ENCODE data around the gene FKBP2. TPM values are rescaled to one million over a fixed set of nuclear protein-coding genes. Genes with fewer than 3 reads are reported as not detected.

Gene FKBP2
- total and polyA plus RNA-seq, 4 donors: 65.2 to 397 (median 150) TPM

GRCh38 chr11:64203421-64204079 is 37.3 kb upstream of the FKBP2 start:
- H3K27me3 ChIP-seq (ENCODE audit: control insufficient read depth in 3 of 3, insufficient read depth in 3 of 3, low read length in 2 of 3): no peaks in the 10 kb centered on the region
- H3K9ac ChIP-seq (ENCODE audit: insufficient read depth in 1 of 2, low read length in 2 of 2): no peak overlapping the region
- WGBS, 2 donors: 91 to 96% methylated on average over 27 of the region's 27 CpGs
- H3K9me3 ChIP-seq (ENCODE audit: control insufficient read depth in 4 of 4, insufficient read depth in 3 of 4, low read length in 3 of 4): no peaks in the 10 kb centered on the region
- no peak for ATAC-seq (ENCODE audit: insufficient read depth, low FRiP score)
- TF ChIP-seq, protein P1, sequence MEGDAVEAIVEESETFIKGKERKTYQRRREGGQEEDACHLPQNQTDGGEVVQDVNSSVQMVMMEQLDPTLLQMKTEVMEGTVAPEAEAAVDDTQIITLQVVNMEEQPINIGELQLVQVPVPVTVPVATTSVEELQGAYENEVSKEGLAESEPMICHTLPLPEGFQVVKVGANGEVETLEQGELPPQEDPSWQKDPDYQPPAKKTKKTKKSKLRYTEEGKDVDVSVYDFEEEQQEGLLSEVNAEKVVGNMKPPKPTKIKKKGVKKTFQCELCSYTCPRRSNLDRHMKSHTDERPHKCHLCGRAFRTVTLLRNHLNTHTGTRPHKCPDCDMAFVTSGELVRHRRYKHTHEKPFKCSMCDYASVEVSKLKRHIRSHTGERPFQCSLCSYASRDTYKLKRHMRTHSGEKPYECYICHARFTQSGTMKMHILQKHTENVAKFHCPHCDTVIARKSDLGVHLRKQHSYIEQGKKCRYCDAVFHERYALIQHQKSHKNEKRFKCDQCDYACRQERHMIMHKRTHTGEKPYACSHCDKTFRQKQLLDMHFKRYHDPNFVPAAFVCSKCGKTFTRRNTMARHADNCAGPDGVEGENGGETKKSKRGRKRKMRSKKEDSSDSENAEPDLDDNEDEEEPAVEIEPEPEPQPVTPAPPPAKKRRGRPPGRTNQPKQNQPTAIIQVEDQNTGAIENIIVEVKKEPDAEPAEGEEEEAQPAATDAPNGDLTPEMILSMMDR (IDR thresholded peaks at IDR 0.05; ENCODE audit: control extremely low read depth, extremely low read depth): no peak
- no peak overlapping the region for H3K4me3 ChIP-seq
- peaks cover 0 to 21% (median 0%) of the 10 kb centered on the region in 5 donors for H3K4me1 ChIP-seq (ENCODE audit: control insufficient read depth in 5 of 5, insufficient read depth in 5 of 5, low read length in 5 of 5)
- no peak overlapping the region for H3K27ac ChIP-seq (ENCODE audit: low read depth in 1 of 2, low read length in 1 of 2)
- no peak for DNase-seq
- H3K36me3 ChIP-seq (ENCODE audit: control insufficient read depth in 4 of 4, insufficient read depth in 4 of 4, low read length in 4 of 4): peaks cover 21 to 42% (median 32%) of the 10 kb centered on the region in 4 donors

DNA sequence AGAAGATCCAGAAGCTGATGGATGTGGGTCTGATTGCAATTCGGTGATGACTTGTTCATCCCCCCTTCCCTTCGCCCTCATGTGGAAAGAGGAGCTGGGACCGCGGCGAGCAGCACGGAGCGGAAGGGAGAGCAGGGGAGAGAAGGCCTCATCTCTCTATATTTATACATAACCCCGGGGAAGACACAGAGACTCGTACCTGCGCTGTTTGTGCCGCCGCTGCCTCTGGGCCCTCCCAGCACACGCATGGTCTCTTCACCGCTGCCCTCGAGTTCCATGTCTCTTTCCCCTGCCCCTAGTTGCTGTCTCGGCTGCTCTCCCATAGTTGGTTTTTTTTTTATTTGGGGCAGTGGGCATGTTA is 36.8 kb upstream of the FKBP2 start:
- Histone ChIP-seq H3K27me3 (ENCODE audit: control insufficient read depth in 3 of 3, insufficient read depth in 3 of 3, low read length in 2 of 3) (no peaks in the 10 kb centered on the region), H3K27ac (ENCODE audit: low read depth in 1 of 2, low read length in 1 of 2) (no peak overlapping the region), H3K4me1 (ENCODE audit: control insufficient read depth in 5 of 5, insufficient read depth in 5 of 5, low read length in 5 of 5) (peaks cover 0 to 25% (median 0%) of the 10 kb centered on the region in 5 donors), H3K9ac (ENCODE audit: insufficient read depth in 1 of 2, low read length in 2 of 2) (no peak overlapping the region), H3K4me3 (no peak overlapping the region), H3K9me3 (ENCODE audit: control insufficient read depth in 4 of 4, insufficient read depth in 3 of 4, low read length in 3 of 4) (no peaks in the 10 kb centered on the region), H3K36me3 (ENCODE audit: control insufficient read depth in 4 of 4, insufficient read depth in 4 of 4, low read length in 4 of 4) (peaks cover 21 to 42% (median 33%) of the 10 kb centered on the region in 4 donors)
- ATAC-seq (ENCODE audit: insufficient read depth, low FRiP score) (no peak), DNase-seq (no peak)
- TF ChIP-seq, protein P1 (IDR thresholded peaks at IDR 0.05; ENCODE audit: control extremely low read depth, extremely low read depth): no peak
- WGBS, 2 donors: 89 to 93% methylated on average over 16 of the region's 16 CpGs

DNA sequence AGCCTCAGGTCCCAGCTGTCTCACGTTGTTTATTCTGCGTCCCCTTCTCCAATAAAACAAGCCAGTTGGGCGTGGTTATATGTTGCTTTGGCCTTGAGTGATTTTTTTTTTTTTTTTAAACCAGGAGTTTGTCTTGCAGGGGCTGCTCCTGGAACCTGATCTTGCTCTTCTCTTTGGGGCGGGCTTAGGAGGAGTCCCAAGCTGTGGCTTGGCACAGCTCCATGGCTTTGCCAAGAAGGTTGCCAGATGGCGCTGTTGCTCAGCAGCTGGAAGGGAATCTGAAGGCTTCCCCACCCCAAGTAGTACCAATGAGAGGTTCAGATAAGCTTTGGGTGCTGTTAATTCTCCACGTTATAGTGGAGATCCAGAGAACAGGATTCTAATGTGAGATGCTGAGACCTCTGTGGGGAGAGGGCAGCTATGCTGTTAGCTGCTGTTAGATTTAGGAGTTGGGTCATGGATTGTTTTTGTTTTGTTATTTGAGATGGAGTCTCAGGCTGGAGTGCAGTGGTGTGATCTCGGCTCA is 36.4 kb upstream of the FKBP2 start:
- Histone ChIP-seq H3K27ac (ENCODE audit: low read depth in 1 of 2, low read length in 1 of 2) (peak overlapping the region in 1 of 2 donors; percentile 16), H3K36me3 (ENCODE audit: control insufficient read depth in 4 of 4, insufficient read depth in 4 of 4, low read length in 4 of 4) (peaks cover 21 to 42% (median 34%) of the 10 kb centered on the region in 4 donors), H3K27me3 (ENCODE audit: control insufficient read depth in 3 of 3, insufficient read depth in 3 of 3, low read length in 2 of 3) (no peaks in the 10 kb centered on the region), H3K4me3 (no peak overlapping the region), H3K4me1 (ENCODE audit: control insufficient read depth in 5 of 5, insufficient read depth in 5 of 5, low read length in 5 of 5) (peaks cover 0 to 27% (median 0%) of the 10 kb centered on the region in 5 donors), H3K9me3 (ENCODE audit: control insufficient read depth in 4 of 4, insufficient read depth in 3 of 4, low read length in 3 of 4) (no peaks in the 10 kb centered on the region), H3K9ac (ENCODE audit: insufficient read depth in 1 of 2, low read length in 2 of 2) (no peak overlapping the region)
- peak; percentile 56 for ATAC-seq (ENCODE audit: insufficient read depth, low FRiP score)
- TF ChIP-seq, protein P1 (IDR thresholded peaks at IDR 0.05; ENCODE audit: control extremely low read depth, extremely low read depth): peak; percentile 94
- peak; percentile 86 to 94 (median 89) for DNase-seq
- WGBS, 2 donors: 26 to 32% methylated on average over 7 of the region's 7 CpGs
